BJ (cell line): ENCODE measurements around the gene COL5A1. TPM values are rescaled to one million over a fixed set of nuclear protein-coding genes. Genes with fewer than 3 reads are reported as not detected.

Experiments used
- CTCF ChIA-PET: fragments of 350-600 bp; formaldehyde crosslinking; extraction: SDS; loops from one replicate; lab custom pipeline; 2021; ENCODE audit warnings: antibody characterized with exemption, inconsistent platforms; lab: Yijun Ruan, JAX
- POLR2A ChIA-PET: fragments of 300-600 bp; sonication (Branson Sonifier 250); formaldehyde crosslinking; extraction: SDS; loops from one replicate; lab custom pipeline; 2021; ENCODE audit warnings: antibody characterized with exemption; lab: Charles Lee
- DNase-seq: peaks from one replicate; pipeline ENCODE4 v3.0.0-alpha.2; 2011; ENCODE audit warnings: low read depth
- H3K27me3 ChIP-seq: 2 replicates; pipeline ENCODE4 v1.6.0; 2011; ENCODE audit warnings: low read length; ENCODE audit not compliant: control insufficient read depth, insufficient read depth
- H3K36me3 ChIP-seq: 2 replicates; pipeline ENCODE4 v1.5.1; 2011; ENCODE audit warnings: low read length; ENCODE audit not compliant: control insufficient read depth, insufficient read depth
- H3K4me3 ChIP-seq: 2 replicates; pipeline ENCODE4 v1.5.1; 2011; ENCODE audit warnings: low read depth, mild to moderate bottlenecking, control low read depth, low read length
- CTCF ChIP-seq: IDR thresholded peaks from 2 replicates; pipeline ENCODE4 v1.5.1; 2011; ENCODE audit warnings: low read depth, mild to moderate bottlenecking, control low read depth, inconsistent platforms, low read length, moderate library complexity; ENCODE audit not compliant: insufficient read depth
- polyA plus RNA-seq: library from polyadenylated mRNA; depleted of rRNA; stranded (reverse); fragments of >200 nt; gene quantifications from 2 replicates; pipeline ENCODE4 v1.2.3, GENCODE V29; 2011

The COL5A1 gene
- polyA plus RNA-seq, 1 experiment = 251 TPM

- no peak for DNase-seq
- POLR2A ChIA-PET = no interaction called here
- Histone ChIP-seq H3K27me3 (no peaks in the 10 kb centered on the region), H3K36me3 (no peaks in the 10 kb centered on the region), H3K4me3 (no peak overlapping the region)
- CTCF ChIA-PET = interaction anchor here (0.6 kb wide), 1 partner anchor 9 kb away, joined by 3 read pairs; no protein-coding TSS in a partner anchor
- TF ChIP-seq CTCF = no peak
Measured at GRCh38 chr9:134629061-134629585, 12.5 kb upstream of the COL5A1 start.

GRCh38 chr9:134629586-134630392 lies 11.8 kb upstream of the COL5A1 start:
- TF ChIP-seq CTCF = no peak
- H3K27me3 ChIP-seq = no peaks in the 10 kb centered on the region
- H3K4me3 ChIP-seq = no peak overlapping the region
- no peaks in the 10 kb centered on the region for H3K36me3 ChIP-seq
- ChIA-PET POLR2A (no interaction called here), CTCF (interaction anchor here (0.6 to 0.8 kb wide), 2 partner anchors 9 to 396 kb away, joined by 3 read pairs; no protein-coding TSS in a partner anchor)
- no peak for DNase-seq

- H3K36me3 ChIP-seq = no peaks in the 10 kb centered on the region
- ChIA-PET POLR2A (no interaction called here), CTCF (interaction anchor here (0.8 kb wide), 1 partner anchor 397 kb away, joined by 3 read pairs; no protein-coding TSS in a partner anchor)
- TF ChIP-seq CTCF = no peak
- DNase-seq = no peak
- no peak overlapping the region for H3K4me3 ChIP-seq
- H3K27me3 ChIP-seq = no peaks in the 10 kb centered on the region
Measured at GRCh38 chr9:134630393-134630790, 11.2 kb upstream of the COL5A1 start.

- ChIA-PET CTCF (interaction anchor here (1.9 kb wide), 1 partner anchor 10 kb away, joined by 10 read pairs; no protein-coding TSS in a partner anchor), POLR2A (no interaction called here)
- H3K4me3 ChIP-seq = no peak overlapping the region
- no peaks in the 10 kb centered on the region for H3K27me3 ChIP-seq
- TF ChIP-seq CTCF = no peak
- H3K36me3 ChIP-seq = no peaks in the 10 kb centered on the region
- DNase-seq = no peak
Measured at GRCh38 chr9:134630861-134631260, 10.7 kb upstream of the COL5A1 start.

GRCh38 chr9:134631881-134632280 lies 9.7 kb upstream of the COL5A1 start:
- no peak for DNase-seq
- ChIA-PET CTCF (interaction anchor here (1.9 kb wide), 1 partner anchor 9 kb away, joined by 10 read pairs; no protein-coding TSS in a partner anchor), POLR2A (no interaction called here)
- no peaks in the 10 kb centered on the region for H3K27me3 ChIP-seq
- H3K36me3 ChIP-seq = no peaks in the 10 kb centered on the region
- no peak for TF ChIP-seq CTCF
- no peak overlapping the region for H3K4me3 ChIP-seq
